Heart left ventricle (tissue), 16 donors: ENCODE results near the gene ARID3A. TPM values are rescaled to one million over a fixed set of nuclear protein-coding genes. Genes with fewer than 3 reads are reported as not detected.
"Not testable (repeated sequence)": the region's sequence is repeated elsewhere in the genome, so short reads cannot be mapped to it uniquely, and the experiment has no call there.

ENCODE experiments used
- ATAC-seq, 4 donors: fragments of 200-7000 bp; cut with Tn5 transposase; one replicate each; pipeline ENCODE4 v1.9.1; 2020 to 2022; ENCODE audit warnings: moderate library complexity in 4 of 4, mild to moderate bottlenecking in 3 of 4, moderate number of reproducible peaks in 1 of 4
- DNase-seq, 5 donors: peaks; one replicate each; pipeline ENCODE4 v3.0.0-alpha.2; 2020
- H3K27ac ChIP-seq, 12 donors: fragments of 200-600 bp; sonication (generic) in 4 of 12; one replicate each; pipeline versions ENCODE4 v1.5.0 to v1.8.0; 2016 to 2022; ENCODE audit warnings: mild to moderate bottlenecking in 2 of 12
- H3K27me3 ChIP-seq, 9 donors: fragments of 200-600 bp; sonication (generic) in 2 of 9; one replicate each; pipeline versions ENCODE4 v1.5.1 to v1.8.0; 2016 to 2022; ENCODE audit warnings: mild to moderate bottlenecking in 3 of 9
- H3K36me3 ChIP-seq, 9 donors: fragments of 200-600 bp; sonication (generic) in 2 of 9; one replicate each; pipeline versions ENCODE4 v1.5.0 to v1.8.0; 2018 to 2022; ENCODE audit warnings: mild to moderate bottlenecking in 2 of 9
- H3K4me1 ChIP-seq, 12 donors: fragments of 200-600 bp; sonication (generic) in 4 of 12; one replicate each; pipeline versions ENCODE4 v1.5.0 to v1.8.0; 2016 to 2022; ENCODE audit warnings: mild to moderate bottlenecking in 3 of 12
- H3K4me3 ChIP-seq, 12 donors: fragments of 200-600 bp; sonication (generic) in 4 of 12; one replicate each; pipeline versions ENCODE4 v1.5.0 to v1.8.0; 2017 to 2022; ENCODE audit warnings: mild to moderate bottlenecking in 9 of 12, moderate library complexity in 4 of 12
- H3K9me3 ChIP-seq, 12 donors: fragments of 200-600 bp; sonication (generic) in 4 of 12; one replicate each; pipeline versions ENCODE4 v1.5.0 to v1.8.0; 2016 to 2022; ENCODE audit warnings: mild to moderate bottlenecking in 1 of 12
- POLR2A ChIP-seq, 2 donors: fragments of 450-650 bp; IDR thresholded peaks; one replicate each; pipeline ENCODE4 v1.6.1; 2017; ENCODE audit warnings: antibody characterized with exemption in 2 of 2, mild to moderate bottlenecking in 2 of 2, moderate library complexity in 2 of 2
- WGBS, 4 donors: extraction: QIAGEN DNeasy Blood & Tissue Kit in 2 of 4; methylation state at CpG; one replicate each; pipeline versions ENCODE4 v1.1.5 to v1.1.7; 2013 to 2018; 5-methylcytosine and 5-hydroxymethylcytosine counted together
- intact Hi-C, 10 donors: fragments of 100-400 bp; cut with DNase I; formaldehyde crosslinking; loops; one replicate each; pipeline versions ENCODE4 v1.11.1 to v1.14.2; 2022
- long read RNA-seq, 3 donors: library from polyadenylated mRNA; unstranded; transcript quantifications; one replicate each; pipeline ENCODE4 v2.0.0, GENCODE V29; 2020 to 2021
- polyA plus RNA-seq, 2 donors: library from polyadenylated mRNA; stranded (reverse); fragments of 200-250 nt; gene quantifications; one replicate each; pipeline ENCODE4 v1.2.3, GENCODE V29; 2013
- total RNA-seq, 9 donors: library from RNA; depleted of rRNA in 2 of 9; stranded (reverse); fragments of >200 nt in 2 of 9; fragmentation: NEBNext Ultra II Directional in 3 of 9; extraction: Animal tissue kit (Norgen Biotek cat#: 25700) in 3 of 9; gene quantifications; one replicate each; pipeline versions ENCODE4 v1.1.0 to v1.2.4, GENCODE V29; 2016 to 2023
- TF ChIP-seq, protein P1 (sequence below), 12 donors: fragments of 200-600 bp; sonication (generic) in 4 of 12; IDR thresholded peaks; one replicate each; pipeline versions ENCODE4 v1.5.0 to v1.8.0; 2018 to 2022; ENCODE audit warnings: antibody characterized with exemption in 12 of 12, mild to moderate bottlenecking in 5 of 12
- donor health status: ischemic (EF 13 %, LVEDD 7.1; RV severe dilation, severe dysfunction).
- donor health status: healthy with polysubstance abuse.
- donor health status: DM: no; HTN: yes; CAD: no.
- donor health status: DM: no; HTN: no; CAD: no.
- donor health status: ischemic (EF 25% LVEDD 6.9; RV normal size, moderate dysfunction).
- donor health status: ischemic (EF 25% LVEDD 5.7; RV mildly dilated, moderate dysfunction).
- donor health status: healthy.
- donor health status: DM: yes; HTN: yes; CAD: no.
- donor health status: ischemic (EF 35%, LVEDD 5.7; RV mildly dilated, moderate dysfunction).
- donor health status: nonischemic (EF 11% LVEDD 7.7; RV severe dilation, severe dysfunction).
- donor health status: DM: yes; HTN: yes; CAD: no.
- donor health status: PGD.
- donor health status: ischemic (EF 29% LVEDD 5.4; RV normal size, mild dysfunction).
- donor health status: nonischemic (EF 23%, LVEDD 6.1; RV moderate dilation, normal function).

The ARID3A gene, protein sequence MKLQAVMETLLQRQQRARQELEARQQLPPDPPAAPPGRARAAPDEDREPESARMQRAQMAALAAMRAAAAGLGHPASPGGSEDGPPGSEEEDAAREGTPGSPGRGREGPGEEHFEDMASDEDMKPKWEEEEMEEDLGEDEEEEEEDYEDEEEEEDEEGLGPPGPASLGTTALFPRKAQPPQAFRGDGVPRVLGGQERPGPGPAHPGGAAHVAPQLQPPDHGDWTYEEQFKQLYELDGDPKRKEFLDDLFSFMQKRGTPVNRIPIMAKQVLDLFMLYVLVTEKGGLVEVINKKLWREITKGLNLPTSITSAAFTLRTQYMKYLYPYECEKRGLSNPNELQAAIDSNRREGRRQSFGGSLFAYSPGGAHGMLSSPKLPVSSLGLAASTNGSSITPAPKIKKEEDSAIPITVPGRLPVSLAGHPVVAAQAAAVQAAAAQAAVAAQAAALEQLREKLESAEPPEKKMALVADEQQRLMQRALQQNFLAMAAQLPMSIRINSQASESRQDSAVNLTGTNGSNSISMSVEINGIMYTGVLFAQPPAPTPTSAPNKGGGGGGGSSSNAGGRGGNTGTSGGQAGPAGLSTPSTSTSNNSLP
- total RNA-seq (10 to 100 TPM in 1 of 9 donors, 1 to 10 TPM in 8; 1.9 to 15.7 (median 5.8) TPM), polyA plus RNA-seq (1 to 10 TPM; 3.9 to 5.9 TPM)
- long read RNA-seq, donor 1, partial matches to known transcripts, result 2 of 4 reads
- long read RNA-seq, donor 1, other reads (novel, unspliced or antisense), result 2 of 4 reads
- long read RNA-seq, donor 2, result 0 reads
- long read RNA-seq, donor 3, partial matches to known transcripts, result 3 of 5 reads
- long read RNA-seq, donor 3, other reads (novel, unspliced or antisense), result 2 of 5 reads

DNA sequence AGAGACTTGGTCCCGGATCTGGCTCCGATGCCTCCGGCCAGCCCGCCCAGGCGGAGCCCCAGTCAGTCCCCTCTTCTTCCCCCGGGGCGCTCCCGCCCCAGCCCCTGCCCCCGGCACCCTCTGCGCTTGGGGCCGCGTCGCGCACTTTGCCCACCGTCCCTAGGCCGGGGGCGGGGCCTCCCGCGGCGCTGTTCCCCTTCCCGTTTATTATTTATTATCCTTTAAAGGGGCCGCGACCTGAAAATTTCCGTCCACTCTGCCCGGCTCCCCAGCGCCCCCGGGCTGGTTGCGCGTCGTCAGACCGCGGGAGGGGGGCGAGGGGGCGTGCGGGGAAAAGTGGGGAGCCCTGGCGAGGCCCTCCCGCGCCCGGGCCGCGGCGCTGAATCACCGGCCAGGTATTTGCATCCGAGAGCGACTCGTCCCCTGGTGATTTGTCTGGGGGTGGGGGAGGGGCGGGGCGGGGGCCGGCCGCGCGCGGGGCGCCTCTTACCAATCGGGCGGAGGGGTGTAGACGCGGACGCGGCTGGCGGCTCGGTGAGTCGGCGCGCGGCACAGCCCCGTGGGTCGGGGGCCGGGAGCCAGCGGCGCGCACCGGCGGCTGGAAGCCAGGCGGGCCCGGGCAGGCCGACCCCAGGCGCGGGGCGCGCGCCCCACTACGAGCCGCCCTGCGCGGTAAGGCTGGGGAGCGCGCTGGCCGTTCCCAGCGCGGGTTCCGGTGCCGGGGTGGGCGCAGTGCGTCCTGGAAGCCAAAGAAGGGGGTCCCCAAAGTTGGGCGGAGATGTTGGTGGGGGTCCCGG, at the start of gene ARID3A:
TSS of gene ARID3A (plus strand) at position 510 of the 797 bp plus-strand sequence. CDS start 3,494 bp downstream, outside the sequence.
- Histone ChIP-seq H3K36me3 (peaks cover 0 to 9% (median 0%) of the 10 kb centered on the region in 9 donors), H3K4me3 (peak within 1 kb of the TSS; percentile 54 to 96 (median 86)), H3K9me3 (no peaks in the 10 kb centered on the region), H3K27me3 (peaks cover 5 to 8% (median 8%) of the 10 kb centered on the region in 9 donors), H3K4me1 (peaks cover 0 to 39% (median 18%) of the 10 kb centered on the region in 12 donors), H3K27ac (peak within 1 kb of the TSS in 11 of 12 donors; percentile 53 to 93 (median 82))
- no peak for TF ChIP-seq POLR2A (IDR thresholded peaks at IDR 0.05)
- TF ChIP-seq, protein P1, sequence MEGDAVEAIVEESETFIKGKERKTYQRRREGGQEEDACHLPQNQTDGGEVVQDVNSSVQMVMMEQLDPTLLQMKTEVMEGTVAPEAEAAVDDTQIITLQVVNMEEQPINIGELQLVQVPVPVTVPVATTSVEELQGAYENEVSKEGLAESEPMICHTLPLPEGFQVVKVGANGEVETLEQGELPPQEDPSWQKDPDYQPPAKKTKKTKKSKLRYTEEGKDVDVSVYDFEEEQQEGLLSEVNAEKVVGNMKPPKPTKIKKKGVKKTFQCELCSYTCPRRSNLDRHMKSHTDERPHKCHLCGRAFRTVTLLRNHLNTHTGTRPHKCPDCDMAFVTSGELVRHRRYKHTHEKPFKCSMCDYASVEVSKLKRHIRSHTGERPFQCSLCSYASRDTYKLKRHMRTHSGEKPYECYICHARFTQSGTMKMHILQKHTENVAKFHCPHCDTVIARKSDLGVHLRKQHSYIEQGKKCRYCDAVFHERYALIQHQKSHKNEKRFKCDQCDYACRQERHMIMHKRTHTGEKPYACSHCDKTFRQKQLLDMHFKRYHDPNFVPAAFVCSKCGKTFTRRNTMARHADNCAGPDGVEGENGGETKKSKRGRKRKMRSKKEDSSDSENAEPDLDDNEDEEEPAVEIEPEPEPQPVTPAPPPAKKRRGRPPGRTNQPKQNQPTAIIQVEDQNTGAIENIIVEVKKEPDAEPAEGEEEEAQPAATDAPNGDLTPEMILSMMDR (IDR thresholded peaks at IDR 0.05), result peak in 1 of 12 donors; percentile 13
- 0 to 1% (median 0%) methylated on average over 17 to 97 of the region's 97 CpGs for WGBS, 4 donors
- intact Hi-C loops, result loop anchor here in 4 of 10 donors (1.0 to 10.0 kb wide), 5 partner anchors 57 to 319 kb away; partner anchors contain the start of genes ATP5F1D (in 1 of the 4), MIDN (in 1 of the 4) and WDR18 (in 1 of the 4)
- ATAC-seq (peak; percentile 25 to 83 (median 80)), DNase-seq (peak; percentile 77 to 91 (median 83))

DNA sequence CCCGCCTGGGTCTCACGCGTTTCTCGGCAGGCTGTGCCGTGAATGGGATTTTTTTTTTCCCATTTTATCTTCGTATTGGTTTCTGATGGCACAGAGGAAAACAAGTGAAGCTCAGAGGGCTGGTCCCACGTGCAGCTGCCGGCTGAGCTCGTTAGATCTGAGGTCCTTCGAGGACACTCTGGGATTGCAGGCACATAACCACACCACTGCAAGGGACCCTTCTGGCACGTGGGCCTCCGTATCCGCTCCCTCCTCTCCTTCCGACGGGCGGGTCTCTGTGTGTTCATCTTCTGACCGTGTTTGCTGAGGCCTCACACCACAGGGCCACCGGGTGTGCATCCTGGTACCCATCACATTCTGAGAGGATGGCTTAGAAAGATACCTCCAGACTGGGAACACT, 49.7 kb upstream of the ARID3A start:
- Histone ChIP-seq H3K4me1 (peaks cover 0 to 11% (median 0%) of the 10 kb centered on the region in 12 donors), H3K27ac (no peak overlapping the region), H3K9me3 (no peaks in the 10 kb centered on the region), H3K4me3 (no peak overlapping the region), H3K27me3 (no peaks in the 10 kb centered on the region), H3K36me3 (peaks cover 0 to 61% (median 45%) of the 10 kb centered on the region in 9 donors)
- 75 to 85% (median 79%) methylated on average over 18 of the region's 18 CpGs for WGBS, 4 donors
- ATAC-seq, result no peak
- intact Hi-C loops, result loop anchor here in 1 of 10 donors (5.0 kb wide), 1 partner anchor 41 kb away; the partner anchor contains the start of gene KISS1R
- no peak for TF ChIP-seq POLR2A (IDR thresholded peaks at IDR 0.05)
- DNase-seq, result no peak

DNA sequence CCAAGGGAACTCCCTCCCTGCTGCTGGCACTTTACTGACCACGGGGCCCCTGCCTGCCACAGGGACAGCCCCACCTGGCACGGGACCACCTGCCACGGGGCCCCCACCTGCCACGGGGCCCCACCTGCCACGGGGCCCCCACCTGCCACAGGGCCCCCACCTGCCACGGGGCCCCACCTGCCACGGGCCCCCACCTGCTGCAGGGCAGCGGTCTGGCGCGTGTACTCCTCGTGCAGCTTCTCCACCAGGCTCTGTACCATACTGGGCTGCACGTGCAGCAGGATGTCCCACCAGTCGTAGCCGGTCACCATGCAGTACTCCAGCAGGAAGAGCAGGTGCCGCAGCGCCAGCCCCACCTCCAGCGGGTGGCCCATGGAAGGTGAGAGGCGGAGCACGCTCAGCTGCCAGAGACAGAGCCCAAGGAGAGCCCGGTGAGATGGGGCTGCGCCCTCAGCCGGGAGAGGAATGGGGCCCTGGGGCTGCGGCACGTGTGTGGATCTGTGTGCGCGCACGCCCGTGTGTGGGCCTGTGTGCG, 49.0 kb upstream of the ARID3A start:
- Histone ChIP-seq H3K4me3 (no peak overlapping the region), H3K27me3 (no peaks in the 10 kb centered on the region), H3K4me1 (peaks cover 0 to 8% (median 0%) of the 10 kb centered on the region in 12 donors), H3K9me3 (no peaks in the 10 kb centered on the region), H3K27ac (no peak overlapping the region), H3K36me3 (peaks cover 0 to 69% (median 53%) of the 10 kb centered on the region in 9 donors)
- TF ChIP-seq POLR2A (IDR thresholded peaks at IDR 0.05), result no peak
- TF ChIP-seq, protein P1 (IDR thresholded peaks at IDR 0.05), result no peak
- WGBS, 4 donors, result 89 to 93% (median 91%) methylated on average over 26 to 29 of the region's 29 CpGs
- ATAC-seq (no peak), DNase-seq (no peak)
- intact Hi-C loops, result loop anchor here in 1 of 10 donors (5.0 kb wide), 1 partner anchor 40 kb away; the partner anchor contains the start of gene KISS1R

DNA sequence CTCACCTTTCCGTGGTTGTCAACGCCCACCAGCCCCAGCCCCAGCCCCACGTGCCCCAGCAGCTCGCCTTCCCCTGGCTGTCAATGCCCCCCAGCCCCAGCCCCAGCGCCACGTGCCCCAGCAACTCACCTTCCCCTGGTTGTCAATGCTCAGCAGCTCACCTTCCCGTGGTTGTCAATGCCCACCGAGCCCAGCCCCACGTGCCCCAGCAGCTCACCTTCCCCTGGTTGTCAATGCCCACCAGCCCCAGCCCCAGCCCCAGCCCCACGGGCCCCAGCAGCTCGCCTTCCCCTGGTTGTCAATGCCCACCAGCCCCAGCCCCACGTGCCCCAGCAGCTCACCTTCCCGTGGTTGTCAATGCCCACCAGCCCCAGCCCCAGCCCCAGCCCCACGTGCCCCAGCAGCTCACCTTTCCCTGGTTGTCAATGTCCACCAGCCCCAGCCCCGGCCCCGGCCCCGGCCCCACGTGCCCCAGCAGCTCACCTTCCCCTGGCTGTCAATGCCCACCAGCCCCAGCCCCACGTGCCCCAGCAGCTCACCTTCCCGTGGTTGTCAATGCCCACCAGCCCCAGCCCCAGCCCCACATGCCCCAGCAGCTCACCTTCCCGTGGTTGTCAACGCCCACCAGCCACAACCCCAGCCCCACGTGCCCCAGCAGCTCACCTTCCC, 47.7 kb upstream of the ARID3A start:
- peaks cover 0 to 76% (median 60%) of the 10 kb centered on the region in 9 donors for H3K36me3 ChIP-seq
- not testable (repeated sequence) for H3K9me3 ChIP-seq, H3K27me3 ChIP-seq, H3K4me3 ChIP-seq, DNase-seq, H3K27ac ChIP-seq, H3K4me1 ChIP-seq, ATAC-seq
- 85 to 93% (median 91%) methylated on average over 10 to 23 of the region's 23 CpGs for WGBS, 4 donors
- intact Hi-C loops, result loop anchor here in 1 of 10 donors (5.0 kb wide), 1 partner anchor 39 kb away; the partner anchor contains the start of gene KISS1R

DNA sequence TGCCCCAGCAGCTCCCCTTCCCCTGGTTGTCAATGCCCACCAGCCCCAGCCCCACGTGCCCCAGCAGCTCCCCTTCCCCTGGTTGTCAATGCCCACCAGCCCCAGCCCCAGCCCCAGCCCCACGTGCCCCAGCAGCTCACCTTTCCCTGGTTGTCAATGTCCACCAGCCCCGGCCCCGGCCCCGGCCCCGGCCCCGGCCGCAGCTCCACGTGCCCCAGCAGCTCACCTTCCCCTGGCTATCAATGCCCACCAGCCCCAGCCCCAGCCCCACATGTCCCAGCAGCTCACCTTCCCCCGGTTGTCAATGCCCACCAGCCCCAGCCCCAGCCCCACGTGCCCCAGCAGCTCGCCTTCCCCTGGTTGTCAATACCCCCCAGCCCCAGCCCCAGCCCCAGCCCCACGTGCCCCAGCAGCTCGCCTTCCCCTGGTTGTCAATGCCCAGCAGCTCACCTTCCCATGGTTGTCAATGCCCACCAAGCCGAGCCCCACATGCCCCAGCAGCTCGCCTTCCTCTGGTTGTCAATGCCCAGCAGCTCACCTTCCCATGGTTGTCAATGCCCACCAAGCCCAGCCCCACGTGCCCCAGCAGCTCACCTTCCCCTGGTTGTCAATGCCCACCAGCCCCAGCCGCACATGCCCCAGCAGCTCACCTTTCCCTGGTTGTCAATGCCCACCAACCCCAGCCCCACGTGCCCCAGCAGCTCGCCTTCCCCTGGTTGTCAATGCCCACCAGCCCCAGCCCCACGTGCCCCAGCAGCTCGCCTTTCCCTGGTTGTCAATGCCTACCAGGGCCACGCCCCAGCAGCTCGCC, 46.9 kb upstream of the ARID3A start:
- not testable (repeated sequence) for H3K27me3 ChIP-seq, H3K4me1 ChIP-seq, H3K4me3 ChIP-seq, DNase-seq, ATAC-seq, H3K27ac ChIP-seq, H3K9me3 ChIP-seq
- whole genome bisulfite sequencing, 4 donors, result 86 to 94% (median 90%) methylated on average over 15 to 24 of the region's 24 CpGs
- peaks cover 0 to 75% (median 66%) of the 10 kb centered on the region in 9 donors for H3K36me3 ChIP-seq
- intact Hi-C loops, result loop anchor here in 1 of 10 donors (5.0 kb wide), 1 partner anchor 38 kb away; the partner anchor contains the start of gene KISS1R
